PFSK-1 (cell line): Measurements from ENCODE around the gene NRCAM.

Source experiments
- FOXP2 ChIP-seq: optimal IDR thresholded peaks from 2 replicates; pipeline ENCODE3; 2011; ENCODE audit warnings: borderline replicate concordance, control low read depth, inconsistent platforms; ENCODE audit not compliant: insufficient read depth; ENCODE audit errors: extremely low read length, extremely low read depth
- POLR2AphosphoS5 ChIP-seq: IDR thresholded peaks from 2 replicates; pipeline ENCODE4 v1.6.1; 2012; ENCODE audit warnings: low read depth, mild to moderate bottlenecking, control low read depth, low read length, moderate library complexity
- SIN3A ChIP-seq: IDR thresholded peaks from 2 replicates; pipeline ENCODE4 v1.6.1; 2012; ENCODE audit warnings: mild to moderate bottlenecking, low read length, moderate library complexity, borderline replicate concordance; ENCODE audit not compliant: insufficient read depth
- TAF1 ChIP-seq: IDR thresholded peaks from 2 replicates; pipeline ENCODE4 v1.6.1; 2012; ENCODE audit warnings: low read length, control low read depth, borderline replicate concordance; ENCODE audit not compliant: insufficient read depth
- TF ChIP-seq, protein P1 (sequence below), 2 experiments: IDR thresholded peaks; 2 replicates each; pipeline versions ENCODE4 v1.6.1 to v1.8.0; 2011 to 2012; ENCODE audit warnings: low read depth in 2 of 2, low read length in 2 of 2, control low read depth in 1 of 2, inconsistent platforms in 1 of 2, mild to moderate bottlenecking in 1 of 2, moderate library complexity in 1 of 2; ENCODE audit not compliant: insufficient read depth in 1 of 2

DNA sequence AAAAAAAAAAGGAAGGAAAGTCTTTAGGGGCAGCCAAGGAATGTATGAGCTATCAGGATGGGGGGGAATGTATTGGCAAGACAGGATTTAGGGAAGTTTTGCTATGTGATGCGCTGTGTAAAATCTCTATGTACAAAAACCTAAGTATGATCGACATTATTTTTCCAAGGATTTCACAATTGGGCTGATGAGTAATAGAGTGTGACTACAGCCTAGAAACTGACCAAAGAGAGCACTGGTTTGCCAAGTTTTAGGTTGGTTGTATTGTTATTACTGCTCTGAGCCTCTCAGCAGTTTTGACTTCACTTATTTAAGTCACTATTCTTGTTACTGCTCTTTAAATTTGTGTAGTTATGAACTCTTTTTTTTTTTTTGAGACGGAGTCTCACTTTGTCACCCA, 107.3 kb downstream of the NRCAM start:
- TF ChIP-seq TAF1: no peak
- TF ChIP-seq SIN3A: no peak
- TF ChIP-seq POLR2AphosphoS5: no peak
- TF ChIP-seq, protein P1, sequence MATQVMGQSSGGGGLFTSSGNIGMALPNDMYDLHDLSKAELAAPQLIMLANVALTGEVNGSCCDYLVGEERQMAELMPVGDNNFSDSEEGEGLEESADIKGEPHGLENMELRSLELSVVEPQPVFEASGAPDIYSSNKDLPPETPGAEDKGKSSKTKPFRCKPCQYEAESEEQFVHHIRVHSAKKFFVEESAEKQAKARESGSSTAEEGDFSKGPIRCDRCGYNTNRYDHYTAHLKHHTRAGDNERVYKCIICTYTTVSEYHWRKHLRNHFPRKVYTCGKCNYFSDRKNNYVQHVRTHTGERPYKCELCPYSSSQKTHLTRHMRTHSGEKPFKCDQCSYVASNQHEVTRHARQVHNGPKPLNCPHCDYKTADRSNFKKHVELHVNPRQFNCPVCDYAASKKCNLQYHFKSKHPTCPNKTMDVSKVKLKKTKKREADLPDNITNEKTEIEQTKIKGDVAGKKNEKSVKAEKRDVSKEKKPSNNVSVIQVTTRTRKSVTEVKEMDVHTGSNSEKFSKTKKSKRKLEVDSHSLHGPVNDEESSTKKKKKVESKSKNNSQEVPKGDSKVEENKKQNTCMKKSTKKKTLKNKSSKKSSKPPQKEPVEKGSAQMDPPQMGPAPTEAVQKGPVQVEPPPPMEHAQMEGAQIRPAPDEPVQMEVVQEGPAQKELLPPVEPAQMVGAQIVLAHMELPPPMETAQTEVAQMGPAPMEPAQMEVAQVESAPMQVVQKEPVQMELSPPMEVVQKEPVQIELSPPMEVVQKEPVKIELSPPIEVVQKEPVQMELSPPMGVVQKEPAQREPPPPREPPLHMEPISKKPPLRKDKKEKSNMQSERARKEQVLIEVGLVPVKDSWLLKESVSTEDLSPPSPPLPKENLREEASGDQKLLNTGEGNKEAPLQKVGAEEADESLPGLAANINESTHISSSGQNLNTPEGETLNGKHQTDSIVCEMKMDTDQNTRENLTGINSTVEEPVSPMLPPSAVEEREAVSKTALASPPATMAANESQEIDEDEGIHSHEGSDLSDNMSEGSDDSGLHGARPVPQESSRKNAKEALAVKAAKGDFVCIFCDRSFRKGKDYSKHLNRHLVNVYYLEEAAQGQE (IDR thresholded peaks at IDR 0.05; ENCODE audit: insufficient read depth in 1 of 2, low read depth in 2 of 2, low read length in 2 of 2): no peak
- no peak for TF ChIP-seq FOXP2
